ES-I3 (cell line): ENCODE measurements around the gene KIDINS220.

Experiments used
- H3K36me3 ChIP-seq: 2 replicates; pipeline ENCODE4 v1.6.1; 2013; ENCODE audit warnings: mild to moderate bottlenecking, low read length, control low read depth, moderate library complexity; ENCODE audit not compliant: insufficient read depth
- H3K4me1 ChIP-seq: 2 replicates; pipeline ENCODE4 v1.6.1; 2013; ENCODE audit warnings: mild to moderate bottlenecking, control low read depth, low read length; ENCODE audit not compliant: insufficient read depth
- H3K9ac ChIP-seq: 2 replicates; pipeline ENCODE4 v1.6.1; 2013; ENCODE audit warnings: low read depth, mild to moderate bottlenecking, low read length, moderate library complexity
- H3K9me3 ChIP-seq: 2 replicates; pipeline ENCODE4 v1.6.1; 2013; ENCODE audit warnings: mild to moderate bottlenecking, low read length, moderate library complexity; ENCODE audit not compliant: control insufficient read depth, insufficient read depth

The KIDINS220 gene

DNA sequence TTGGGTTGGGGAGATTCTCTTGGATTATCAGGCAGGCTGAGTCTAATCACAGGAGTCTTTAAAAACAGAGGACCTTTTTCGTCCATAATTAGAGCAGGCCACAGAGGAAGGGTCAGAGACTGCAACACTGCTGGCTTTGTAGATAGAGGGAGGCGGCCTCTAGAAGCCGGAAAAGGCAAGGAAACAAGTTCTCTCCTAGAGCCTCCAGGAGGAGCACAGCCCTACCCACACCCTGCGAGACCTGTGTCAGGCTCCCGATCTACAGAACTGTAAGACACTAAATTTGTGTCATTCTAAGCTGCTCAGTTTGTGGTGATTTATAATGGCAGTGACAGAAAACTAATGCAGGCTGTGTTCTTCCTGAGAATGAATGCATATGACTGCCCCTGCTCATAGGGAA is 140.2 kb downstream of the KIDINS220 start:
- Histone ChIP-seq H3K9ac (no peak overlapping the region), H3K36me3 (no peaks in the 10 kb centered on the region), H3K9me3 (no peaks in the 10 kb centered on the region), H3K4me1 (no peaks in the 10 kb centered on the region)

DNA sequence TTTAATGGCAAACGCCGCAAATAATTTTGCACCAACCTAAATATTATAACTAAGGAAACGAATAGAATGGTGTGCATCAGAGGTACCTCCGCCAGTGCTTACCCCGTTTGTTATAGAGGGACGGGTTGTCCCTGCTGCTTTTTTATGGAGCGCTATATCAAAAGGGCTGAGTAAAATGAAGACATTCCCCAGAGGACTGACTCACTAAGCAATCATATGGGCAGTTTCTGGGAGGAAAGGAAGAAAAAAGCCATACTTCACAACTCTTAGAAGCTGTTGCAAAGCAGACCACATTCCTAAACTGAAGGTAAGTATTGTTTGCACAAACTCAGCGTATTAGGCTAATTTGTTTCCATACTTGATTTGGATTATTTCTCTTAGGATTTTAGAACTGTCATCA is 142.7 kb downstream of the KIDINS220 start:
- Histone ChIP-seq H3K9me3 (no peaks in the 10 kb centered on the region), H3K9ac (no peak overlapping the region), H3K4me1 (no peaks in the 10 kb centered on the region), H3K36me3 (no peaks in the 10 kb centered on the region)

DNA sequence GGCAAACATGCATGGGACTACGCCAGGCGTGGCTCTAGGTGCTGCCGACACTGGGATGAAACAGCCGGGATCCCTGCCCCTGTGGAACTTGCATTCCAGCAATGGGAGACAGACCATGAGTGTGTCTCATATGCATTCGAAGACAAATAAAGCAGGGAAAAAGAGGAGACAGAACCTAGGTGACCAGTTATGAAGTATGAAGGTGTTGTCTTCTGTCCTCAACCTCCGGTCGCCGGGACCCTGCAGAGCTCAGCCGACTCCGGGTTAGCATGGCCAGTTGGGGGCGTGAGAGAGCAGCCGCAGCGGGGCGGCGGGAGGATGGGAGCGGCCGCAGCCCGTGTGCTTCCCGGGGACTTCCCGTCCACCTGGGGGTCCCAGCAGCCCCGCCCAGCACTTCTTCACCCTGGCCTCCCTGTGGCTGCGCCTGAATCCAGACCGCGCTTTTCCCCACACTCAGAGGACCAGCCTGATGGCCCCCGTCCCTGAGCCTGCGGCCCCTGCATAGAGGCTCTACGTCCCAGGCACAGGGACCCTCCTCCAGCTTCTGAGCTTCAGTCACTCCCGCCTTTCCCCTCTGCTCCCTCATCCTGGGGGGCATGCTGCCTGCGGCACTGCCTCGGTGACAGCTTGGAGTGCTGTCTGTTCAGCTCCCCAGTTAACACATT is 144.1 kb downstream of the KIDINS220 start:
- Histone ChIP-seq H3K36me3 (no peaks in the 10 kb centered on the region), H3K9ac (peak overlapping the region; percentile 44; the same call in 1 of the 2 replicates), H3K4me1 (no peaks in the 10 kb centered on the region), H3K9me3 (no peaks in the 10 kb centered on the region)

DNA sequence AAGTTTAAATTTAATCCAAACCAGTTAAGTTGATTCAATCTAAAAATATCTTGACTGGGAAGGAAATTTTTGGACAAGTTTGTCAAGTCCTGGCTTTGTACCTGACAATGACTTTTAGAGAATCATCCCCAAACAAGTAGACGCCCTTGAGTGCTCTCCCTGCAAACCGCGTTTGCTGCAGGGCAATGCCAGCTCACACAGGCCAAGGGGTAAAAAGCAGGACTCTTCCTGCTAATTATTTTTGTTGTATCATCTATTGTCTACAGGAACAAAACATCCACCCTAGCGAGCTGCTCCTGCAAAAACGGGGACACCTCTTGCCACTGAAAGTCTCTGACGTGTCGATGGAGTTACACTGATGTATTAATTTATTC is 144.6 kb downstream of the KIDINS220 start:
- Histone ChIP-seq H3K9ac (peak overlapping the region; percentile 3; the same call in 1 of the 2 replicates), H3K4me1 (no peaks in the 10 kb centered on the region), H3K36me3 (no peaks in the 10 kb centered on the region), H3K9me3 (no peaks in the 10 kb centered on the region)

DNA sequence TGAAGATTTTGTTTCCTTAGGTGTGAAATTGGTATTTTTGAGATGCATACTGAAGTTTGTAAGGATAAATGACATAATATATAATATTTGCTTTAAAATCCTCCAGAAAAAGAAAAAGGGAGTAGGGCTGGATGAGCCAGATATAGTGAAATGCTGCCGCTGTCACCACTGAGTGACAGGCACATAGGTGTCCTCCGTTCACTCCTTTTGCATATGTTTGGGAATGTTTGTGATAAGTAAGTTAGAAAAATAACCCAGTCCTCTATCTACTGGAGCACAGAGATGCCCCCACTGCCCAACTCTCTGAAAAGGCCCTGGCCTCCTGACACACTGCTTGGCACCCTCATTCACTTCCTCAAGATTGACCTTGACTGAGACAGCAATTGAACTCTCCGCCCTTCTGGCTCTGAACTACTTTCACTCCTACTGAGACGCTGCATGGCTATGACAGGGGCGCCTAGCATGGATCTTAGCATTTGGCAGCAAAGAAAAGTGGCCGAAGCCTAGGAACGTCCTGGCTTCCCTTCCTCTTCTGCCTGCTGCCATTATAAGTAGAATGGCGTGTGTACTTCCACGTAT is 145.5 kb downstream of the KIDINS220 start:
- H3K9me3 ChIP-seq = no peaks in the 10 kb centered on the region
- no peak overlapping the region for H3K9ac ChIP-seq
- no peaks in the 10 kb centered on the region for H3K36me3 ChIP-seq
- no peaks in the 10 kb centered on the region for H3K4me1 ChIP-seq

DNA sequence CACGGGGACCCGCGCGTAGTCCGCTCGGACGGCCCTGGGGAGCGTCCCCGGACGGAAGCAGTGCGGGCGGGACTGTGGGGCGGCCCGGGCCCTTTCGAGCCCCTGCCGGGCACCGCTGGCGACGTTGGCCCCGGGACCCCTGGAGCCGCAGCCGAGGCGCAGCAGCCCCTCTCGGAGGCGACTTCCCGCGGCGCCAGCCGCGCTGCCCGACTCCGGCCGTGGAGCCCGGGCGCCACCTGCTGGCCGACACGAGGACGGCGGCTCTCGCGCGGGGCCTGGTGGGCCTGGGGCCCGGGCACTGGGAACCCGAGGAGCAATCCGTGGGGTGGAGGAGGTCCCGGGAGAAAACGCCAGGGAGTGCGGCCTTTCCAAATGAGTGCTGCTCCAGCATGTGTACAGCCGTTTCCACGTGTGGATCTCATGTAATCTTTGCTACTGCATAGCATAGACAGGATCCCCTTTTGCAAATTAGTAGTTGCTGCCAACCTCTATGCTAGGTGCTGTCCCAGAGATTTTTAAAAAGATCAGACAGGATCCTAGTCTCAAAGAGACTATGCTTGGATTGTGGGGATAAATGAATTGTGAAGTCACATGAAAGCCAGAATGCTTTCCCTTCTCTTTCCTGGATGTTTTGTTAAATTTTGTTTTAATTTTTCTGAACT is 151.6 kb downstream of the KIDINS220 start:
- Histone ChIP-seq H3K4me1 (peaks cover under 1% of the 10 kb centered on the region; the same call in 1 of the 2 replicates), H3K36me3 (no peaks in the 10 kb centered on the region), H3K9ac (peak overlapping the region; percentile 59), H3K9me3 (no peaks in the 10 kb centered on the region)

DNA sequence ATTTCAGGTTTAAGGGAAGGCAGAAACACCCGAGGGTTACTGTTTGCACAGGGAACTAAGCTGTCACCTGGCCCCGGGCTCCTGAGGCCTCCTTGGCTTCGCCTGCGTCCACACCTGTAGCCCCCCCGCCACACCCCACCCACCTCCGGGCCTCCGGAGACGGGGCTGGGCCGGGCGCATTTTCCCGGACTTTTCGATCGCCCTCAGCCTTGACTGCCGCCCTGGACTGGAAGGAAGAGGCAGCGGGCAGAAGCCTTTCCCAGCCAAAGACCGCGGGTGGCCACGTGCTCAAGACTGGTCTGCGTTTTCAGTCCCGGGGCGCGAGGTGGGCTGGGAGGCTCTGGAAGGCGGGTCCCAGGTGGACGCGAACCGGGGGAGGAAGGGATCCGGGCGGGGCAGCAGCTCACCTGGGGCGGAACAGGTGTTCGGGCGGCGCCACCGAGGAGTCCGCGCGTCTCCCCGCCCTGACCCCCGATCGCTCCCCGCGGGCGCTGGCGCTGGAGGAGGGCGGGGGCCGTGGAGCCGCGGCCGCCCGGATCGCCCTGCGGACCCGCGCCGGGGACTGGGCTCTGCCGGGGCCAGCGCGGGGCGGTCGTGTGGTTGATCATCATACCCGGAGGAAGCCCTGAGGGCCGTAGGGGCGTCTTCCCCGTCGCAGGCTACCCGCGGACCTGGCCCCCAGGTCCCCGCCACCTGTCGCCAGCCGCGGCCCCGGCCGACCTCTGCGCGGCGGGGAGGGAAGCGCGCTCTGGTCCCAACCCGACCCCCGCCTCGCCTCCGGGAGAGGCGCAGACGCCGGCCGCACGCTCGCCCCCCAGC is 152.3 kb downstream of the KIDINS220 start:
- peaks cover 8% of the 10 kb centered on the region; the same call in 1 of the 2 replicates for H3K4me1 ChIP-seq
- no peaks in the 10 kb centered on the region for H3K36me3 ChIP-seq
- peak overlapping the region; percentile 59 for H3K9ac ChIP-seq
- H3K9me3 ChIP-seq = no peaks in the 10 kb centered on the region

DNA sequence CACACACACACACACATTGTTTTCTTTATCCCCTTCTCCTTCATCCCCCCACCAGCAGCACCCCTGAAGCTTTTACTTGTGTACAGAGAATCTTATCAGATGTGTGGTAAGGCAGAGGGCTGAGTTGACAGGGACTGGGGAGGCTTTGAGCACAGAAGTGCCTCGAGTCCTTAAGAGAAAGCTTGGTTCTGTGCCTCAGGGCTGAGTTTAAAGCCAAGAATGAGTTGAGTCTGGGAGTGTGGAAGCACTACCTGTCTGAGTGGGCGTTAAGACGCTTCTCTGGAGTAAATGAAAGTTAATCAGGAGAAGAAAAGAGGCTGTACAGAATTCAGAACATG is 152.9 kb downstream of the KIDINS220 start:
- Histone ChIP-seq H3K9ac (peak overlapping the region; percentile 59; the same call in 1 of the 2 replicates), H3K36me3 (no peaks in the 10 kb centered on the region), H3K4me1 (peaks cover 9% of the 10 kb centered on the region; the same call in 1 of the 2 replicates), H3K9me3 (no peaks in the 10 kb centered on the region)

DNA sequence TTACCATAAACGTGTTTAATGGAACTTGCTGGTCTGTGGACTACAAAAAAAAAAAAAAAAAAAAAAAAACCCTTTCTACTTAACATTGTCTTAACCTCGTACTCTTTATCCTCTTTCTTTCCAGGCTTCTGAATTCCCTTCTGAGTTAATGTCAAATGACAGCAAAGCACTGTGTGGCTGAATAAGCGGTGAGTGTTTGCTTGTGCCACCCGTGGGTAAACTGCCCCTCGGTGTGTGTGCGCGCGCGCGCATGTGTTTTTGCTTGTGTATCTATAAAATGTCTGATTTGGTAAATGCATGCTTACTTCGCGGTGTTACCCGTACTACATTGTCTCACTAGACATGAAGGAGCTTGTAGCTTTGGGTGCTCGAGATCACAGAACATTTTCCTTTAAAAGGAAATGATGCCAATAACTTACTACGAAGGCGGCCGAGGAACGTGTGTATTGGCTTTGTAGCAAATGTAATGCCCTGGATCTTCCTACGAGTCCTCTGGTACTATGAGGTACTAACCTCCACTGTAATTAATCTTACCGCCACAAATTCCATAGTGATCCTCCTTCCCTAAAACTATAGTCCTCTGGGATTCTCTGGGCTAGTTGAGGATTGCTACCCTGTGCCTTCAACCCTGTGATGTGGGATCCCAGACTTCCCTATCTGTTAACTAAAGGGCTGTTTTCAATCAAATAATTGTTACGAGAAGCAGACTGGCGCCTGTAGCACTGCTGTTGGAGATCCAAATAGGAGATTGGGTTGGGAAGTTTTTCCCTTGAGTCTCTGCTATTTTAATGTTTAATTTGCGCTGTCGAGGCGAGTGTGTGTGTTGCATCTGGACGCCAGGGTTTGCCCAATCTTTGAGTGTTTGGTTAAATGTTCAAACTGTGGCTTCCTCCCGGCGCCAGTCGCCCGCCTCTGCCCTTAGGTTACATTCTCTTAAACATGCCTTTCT is 154.4 kb downstream of the KIDINS220 start:
- peak overlapping the region; percentile 79 for H3K9ac ChIP-seq
- no peaks in the 10 kb centered on the region for H3K9me3 ChIP-seq
- no peaks in the 10 kb centered on the region for H3K36me3 ChIP-seq
- peaks cover 9% of the 10 kb centered on the region; the same call in 1 of the 2 replicates for H3K4me1 ChIP-seq

DNA sequence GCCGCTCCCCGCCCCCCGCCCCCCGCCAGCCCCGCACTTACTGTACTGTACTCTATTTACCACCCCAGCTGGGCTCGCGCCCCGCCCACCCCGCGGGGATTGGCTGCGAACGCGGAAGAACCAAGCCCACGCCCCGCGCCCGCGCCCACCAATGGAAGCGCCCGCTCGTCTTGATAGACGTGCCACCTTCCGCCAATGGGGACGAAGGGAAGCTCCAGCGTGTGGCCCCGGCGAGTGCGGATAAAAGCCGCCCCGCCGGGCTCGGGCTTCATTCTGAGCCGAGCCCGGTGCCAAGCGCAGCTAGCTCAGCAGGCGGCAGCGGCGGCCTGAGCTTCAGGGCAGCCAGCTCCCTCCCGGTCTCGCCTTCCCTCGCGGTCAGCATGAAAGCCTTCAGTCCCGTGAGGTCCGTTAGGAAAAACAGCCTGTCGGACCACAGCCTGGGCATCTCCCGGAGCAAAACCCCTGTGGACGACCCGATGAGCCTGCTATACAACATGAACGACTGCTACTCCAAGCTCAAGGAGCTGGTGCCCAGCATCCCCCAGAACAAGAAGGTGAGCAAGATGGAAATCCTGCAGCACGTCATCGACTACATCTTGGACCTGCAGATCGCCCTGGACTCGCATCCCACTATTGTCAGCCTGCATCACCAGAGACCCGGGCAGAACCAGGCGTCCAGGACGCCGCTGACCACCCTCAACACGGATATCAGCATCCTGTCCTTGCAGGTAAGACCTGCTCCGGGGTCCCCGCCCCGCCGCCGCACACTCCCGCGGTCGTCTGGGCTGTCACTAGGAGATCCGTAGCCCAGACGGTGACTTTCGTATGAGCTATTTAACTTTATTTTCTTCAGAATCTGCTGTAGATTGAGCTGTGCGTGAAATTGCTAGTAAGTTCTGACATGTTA is 155.4 kb downstream of the KIDINS220 start, which contains the start of gene ID2:
ID2 (plus strand) TSS at position 271 of the 907 bp plus-strand sequence; CDS start at position 381, 110 bp downstream.
- no peaks in the 10 kb centered on the region for H3K9me3 ChIP-seq
- peak within 1 kb of the TSS; percentile 79 for H3K9ac ChIP-seq
- peaks cover 13% of the 10 kb centered on the region; the same call in 1 of the 2 replicates for H3K4me1 ChIP-seq
- H3K36me3 ChIP-seq = no peaks in the 10 kb centered on the region

DNA sequence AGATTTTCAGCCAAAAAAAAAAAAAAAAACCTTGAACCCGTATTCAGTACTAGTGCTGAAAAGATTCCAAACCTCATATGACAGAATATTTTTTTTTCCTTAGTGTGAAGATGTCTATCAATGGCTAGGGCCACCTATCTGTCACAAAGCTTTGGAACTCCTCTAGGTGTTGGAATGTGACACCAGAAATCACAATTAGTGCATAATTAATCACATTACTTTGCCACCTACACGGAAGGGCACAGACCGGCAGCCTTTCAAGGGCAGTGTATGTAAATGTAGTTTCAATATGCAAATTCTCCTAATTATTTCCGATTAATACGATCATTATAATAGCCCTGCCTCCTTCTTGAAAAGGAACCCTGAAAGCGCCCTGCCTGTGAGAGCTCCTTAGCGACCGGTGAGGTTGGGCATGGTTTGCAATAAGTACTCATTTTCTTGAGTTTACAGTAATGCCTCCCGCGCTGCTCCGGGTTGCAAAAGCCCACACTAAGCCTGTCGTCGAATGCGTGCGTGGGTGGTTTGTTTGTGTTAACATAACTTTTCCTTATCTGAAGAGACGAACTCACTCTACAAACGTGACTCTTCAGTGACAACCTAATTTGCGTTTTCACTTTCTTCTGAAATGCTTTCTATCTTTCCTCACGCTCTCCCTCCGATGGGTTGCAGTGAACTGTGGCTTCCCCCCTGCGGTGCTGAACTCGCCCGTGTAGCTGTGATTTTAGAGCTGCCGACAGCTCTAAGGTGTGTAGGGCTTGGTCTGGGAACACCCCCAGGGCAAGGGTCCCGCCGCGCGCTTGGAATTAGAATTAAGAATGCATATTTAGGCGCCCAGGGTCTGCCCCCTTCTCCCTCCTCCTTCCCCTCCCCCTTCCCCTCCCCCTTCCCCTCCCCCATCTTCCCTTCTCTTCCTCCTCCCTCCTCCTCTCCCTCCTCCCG is 156.3 kb downstream of the KIDINS220 start:
- no peaks in the 10 kb centered on the region for H3K36me3 ChIP-seq
- H3K9ac ChIP-seq = peak overlapping the region; percentile 63; the same call in 1 of the 2 replicates
- H3K9me3 ChIP-seq = no peaks in the 10 kb centered on the region
- peaks cover 13% of the 10 kb centered on the region; the same call in 1 of the 2 replicates for H3K4me1 ChIP-seq
